GM19035 (cell line): Measurements from ENCODE around the gene ZBTB34.
A peak's percentile ranks its signal among the peaks of the same experiment; 100 is the strongest.

ENCODE experiments used
- ATAC-seq: cut with Tn5 transposase; IDR thresholded peaks from one replicate; pipeline ENCODE4 v1.9.1; 2021; ENCODE audit not compliant: unreplicated experiment

ZBTB34 gene

GRCh38 chr9:126842977-126843799, 17.3 kb upstream of the ZBTB34 start:
- no peak for ATAC-seq

DNA sequence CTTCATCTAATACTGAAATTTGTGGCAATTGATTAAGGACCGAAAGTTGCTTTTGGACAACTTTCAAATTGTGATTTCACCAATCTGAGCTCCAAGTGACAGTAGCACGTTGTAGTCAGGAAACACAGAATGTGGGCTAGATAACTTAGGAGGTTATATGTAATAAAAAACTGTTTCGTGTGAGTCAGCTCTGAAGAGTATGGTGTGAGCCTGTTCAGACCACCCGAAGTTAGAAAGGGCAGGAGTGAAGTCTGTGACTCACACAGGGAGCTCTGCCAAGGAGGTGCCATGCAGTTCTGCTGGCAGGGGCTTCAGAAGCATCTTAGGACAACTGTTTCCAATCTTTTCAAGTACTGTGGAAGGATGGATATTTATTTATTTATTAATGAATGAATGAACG, 16.4 kb upstream of the ZBTB34 start:
- ATAC-seq = no peak

DNA sequence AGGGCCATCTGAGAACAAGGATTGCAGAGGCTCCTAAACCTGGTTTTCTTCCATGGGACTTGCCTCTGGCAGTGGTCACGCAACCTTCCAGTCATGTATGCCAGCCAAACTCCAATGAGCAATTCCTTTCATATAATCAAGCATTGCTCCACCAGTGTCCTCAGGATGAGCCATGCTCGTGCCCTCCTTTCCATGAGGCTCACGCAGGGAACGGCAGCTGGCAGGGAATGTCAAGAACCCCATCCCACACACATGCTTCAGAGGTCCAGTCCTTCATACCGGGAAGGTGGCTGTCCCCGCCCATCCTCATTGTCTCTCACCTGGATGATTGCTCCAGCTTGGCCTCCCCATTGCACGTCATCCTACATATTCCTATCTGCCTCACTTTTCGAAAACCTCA, 13.4 kb upstream of the ZBTB34 start:
- no peak for ATAC-seq

GRCh38 chr9:126849591-126850225, 10.7 kb upstream of the ZBTB34 start:
- no peak for ATAC-seq

DNA sequence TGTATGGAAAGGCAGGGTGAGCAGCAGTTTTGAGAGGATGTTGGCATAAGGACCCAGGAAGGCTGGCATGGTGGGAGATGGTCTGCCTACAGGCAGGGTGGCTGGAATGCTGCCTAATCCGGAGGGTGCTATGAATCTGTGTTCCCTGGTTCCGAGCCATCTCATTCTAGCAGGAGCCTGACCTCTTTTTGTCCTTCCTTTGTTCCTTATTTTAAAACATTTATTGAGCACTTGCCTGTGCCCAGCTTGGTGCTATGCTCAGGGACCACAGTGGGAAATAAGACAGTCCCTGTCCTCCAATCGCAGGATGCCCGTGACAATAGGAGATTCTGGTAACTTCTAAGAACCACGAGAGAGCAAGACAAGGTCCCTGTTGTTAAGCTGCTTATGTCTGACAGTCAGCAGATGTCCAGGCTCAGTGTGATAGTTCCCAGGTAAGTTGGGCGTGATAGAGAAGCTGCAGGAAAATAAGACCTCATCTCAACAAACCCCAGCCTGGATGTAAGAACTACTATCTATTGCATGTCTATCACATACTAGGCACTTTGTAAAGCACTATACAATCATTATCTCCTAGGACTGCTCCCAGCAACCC, 9.1 kb upstream of the ZBTB34 start:
- no peak for ATAC-seq

DNA sequence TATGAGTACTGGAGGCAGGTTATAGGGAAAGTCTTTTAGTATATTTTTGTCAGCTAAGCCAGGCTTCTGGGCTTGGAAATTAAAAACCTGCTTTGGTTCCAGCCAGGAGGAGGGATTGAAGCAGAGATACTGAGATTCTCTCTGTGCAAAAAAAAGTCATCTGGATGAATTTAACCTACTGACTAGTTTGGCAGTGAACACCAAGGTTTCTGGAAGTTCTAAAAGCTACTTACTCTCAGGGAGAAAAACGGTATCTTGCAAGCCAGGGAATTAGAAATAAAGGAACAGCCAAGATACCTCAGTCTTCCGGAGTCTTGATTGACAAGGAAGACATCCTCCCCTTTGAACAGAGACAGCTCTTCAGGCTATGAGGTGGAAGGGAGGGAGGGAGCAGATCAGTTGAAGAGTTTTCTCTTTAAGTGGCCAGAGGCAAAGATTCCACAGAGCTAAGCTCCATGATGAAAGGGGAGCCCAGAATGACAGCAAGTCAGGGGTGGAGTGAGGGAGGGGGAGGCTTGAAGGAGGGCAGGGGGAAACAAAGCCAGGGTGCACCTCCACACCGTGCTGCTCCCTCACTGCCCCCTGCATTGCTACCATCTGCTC, 8.3 kb upstream of the ZBTB34 start:
- no peak for ATAC-seq

DNA sequence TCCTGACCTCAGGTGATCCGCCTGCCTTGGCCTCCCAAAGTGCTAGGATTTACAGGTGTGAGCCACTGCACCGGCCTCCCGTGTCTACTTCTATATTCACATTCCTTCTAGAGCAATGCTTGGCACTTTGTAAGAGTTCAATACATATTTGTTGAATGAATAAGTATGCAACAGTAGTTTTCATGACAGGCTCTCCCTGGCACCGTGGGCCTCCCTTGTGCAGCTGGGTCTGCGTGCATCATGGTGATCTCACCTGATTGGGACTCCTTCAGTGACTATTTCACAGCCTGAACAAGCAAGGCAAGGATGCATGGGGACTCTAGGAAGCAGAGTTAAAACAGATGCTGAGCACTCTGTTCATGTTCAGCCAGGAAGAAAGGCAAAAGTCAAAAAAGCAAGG, 6.8 kb upstream of the ZBTB34 start:
- ATAC-seq = no peak

GRCh38 chr9:126854734-126855133, 5.7 kb upstream of the ZBTB34 start:
- ATAC-seq = no peak

DNA sequence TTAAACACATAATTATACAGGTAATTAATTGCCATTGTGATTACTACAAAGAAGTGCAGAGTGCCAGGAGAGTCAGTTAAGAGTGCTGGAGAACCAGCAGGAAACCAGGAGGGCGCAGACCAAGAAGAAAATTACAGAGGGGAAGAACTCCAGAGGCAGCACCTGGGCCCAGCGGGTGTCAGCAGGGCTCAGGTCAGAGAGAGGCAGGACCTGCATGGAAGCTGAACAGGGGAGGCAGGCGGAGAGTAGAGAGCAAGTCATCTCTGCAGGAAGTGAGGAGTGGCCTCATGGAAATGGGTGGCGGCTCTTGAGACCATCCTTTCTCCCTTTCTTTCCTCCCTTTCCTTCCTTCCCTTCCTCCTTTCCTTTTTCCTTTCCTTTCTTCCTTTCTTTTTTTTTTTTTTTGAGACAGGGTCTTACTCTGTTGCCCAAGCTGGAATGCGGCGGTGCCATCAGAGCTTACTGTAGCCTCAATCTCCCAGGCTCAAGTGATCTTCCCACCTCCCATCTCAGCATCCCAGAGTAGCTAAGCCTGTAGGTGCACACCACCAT, 4.0 kb upstream of the ZBTB34 start:
- no peak for ATAC-seq

DNA sequence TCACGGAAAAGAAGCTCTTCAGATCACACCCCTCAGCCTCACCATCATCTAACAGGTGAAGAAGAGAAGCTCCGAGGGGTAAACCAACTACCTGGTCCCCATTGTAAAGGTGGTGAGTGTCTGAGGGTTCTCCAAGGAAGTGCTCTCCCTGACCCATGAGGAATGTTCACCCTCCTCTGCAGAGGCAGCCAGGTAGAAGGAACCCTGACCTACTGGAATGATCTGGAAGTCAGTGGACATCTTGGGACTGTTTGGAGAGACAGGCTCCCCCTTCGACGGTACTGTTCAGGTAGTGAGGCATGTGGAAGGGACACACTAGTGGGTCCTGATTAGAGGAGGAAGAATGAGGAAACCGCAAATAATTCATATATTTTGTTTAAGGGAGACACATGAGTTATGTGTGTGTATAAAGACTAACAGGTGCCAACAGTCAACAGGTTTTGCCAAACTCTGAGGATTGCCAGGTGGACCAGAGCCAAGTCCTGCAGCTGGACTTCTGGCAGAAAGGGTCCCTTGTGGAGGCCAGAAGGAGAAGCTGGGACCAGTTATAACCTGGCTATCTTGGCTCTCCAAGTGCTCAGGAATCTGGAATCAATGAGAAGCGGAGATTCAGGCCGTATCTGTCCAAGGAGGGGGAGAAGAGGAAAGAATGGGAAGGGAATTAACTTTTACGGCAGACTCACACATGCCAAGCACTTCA, 3.0 kb upstream of the ZBTB34 start:
- ATAC-seq = no peak

DNA sequence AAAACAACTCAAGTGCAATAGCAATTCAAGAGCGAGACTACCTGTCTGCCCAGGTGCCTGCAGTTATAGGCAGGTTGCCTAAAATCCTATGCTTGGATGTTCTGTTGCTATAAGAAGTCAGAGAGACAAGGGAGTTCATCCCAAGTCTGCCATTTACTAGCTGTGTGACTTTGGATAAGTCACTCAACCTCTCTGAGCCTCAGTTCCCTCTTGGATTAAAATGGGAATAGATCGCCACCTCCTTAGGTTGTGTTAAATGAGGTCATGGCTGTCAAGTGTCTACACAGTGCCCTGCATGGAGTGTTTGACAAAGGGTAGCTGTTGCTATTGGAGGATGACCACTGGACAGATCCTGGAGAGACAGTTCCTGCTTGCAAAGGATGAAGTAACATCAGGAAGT, 1.3 kb upstream of the ZBTB34 start:
- no peak for ATAC-seq

GRCh38 chr9:126860757-126861466, 473 bp downstream of the ZBTB34 start:
- peak; percentile 33 for ATAC-seq

- no peak for ATAC-seq
These were observed 1.3 kb downstream of the ZBTB34 start for GRCh38 chr9:126861707-126862103.

GRCh38 chr9:126862104-126862761, 1.8 kb downstream of the ZBTB34 start:
- ATAC-seq = no peak

DNA sequence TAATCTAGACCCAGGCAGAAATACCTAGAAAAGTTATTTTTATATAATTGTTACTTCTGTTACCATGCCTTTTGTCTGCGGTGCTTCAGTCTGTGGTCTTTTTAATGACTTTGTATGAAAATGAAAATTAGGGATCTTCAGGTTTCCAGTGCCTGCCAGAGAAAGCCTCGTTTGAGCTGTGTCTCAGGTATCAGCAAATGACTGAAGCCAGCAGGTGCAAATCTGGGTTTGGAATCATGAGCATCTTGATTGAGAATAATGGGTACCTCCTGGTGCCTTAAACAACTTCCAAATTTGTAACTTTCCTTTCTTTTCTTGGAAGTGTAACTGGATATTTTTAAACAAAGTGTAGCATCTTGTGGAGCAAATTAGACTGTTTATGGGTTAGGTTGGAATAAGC, 4.3 kb downstream of the ZBTB34 start:
- ATAC-seq = no peak

- no peak for ATAC-seq
These were observed 8.9 kb downstream of the ZBTB34 start for GRCh38 chr9:126869368-126869767.

GRCh38 chr9:126872516-126872915, 12.1 kb downstream of the ZBTB34 start:
- no peak for ATAC-seq

DNA sequence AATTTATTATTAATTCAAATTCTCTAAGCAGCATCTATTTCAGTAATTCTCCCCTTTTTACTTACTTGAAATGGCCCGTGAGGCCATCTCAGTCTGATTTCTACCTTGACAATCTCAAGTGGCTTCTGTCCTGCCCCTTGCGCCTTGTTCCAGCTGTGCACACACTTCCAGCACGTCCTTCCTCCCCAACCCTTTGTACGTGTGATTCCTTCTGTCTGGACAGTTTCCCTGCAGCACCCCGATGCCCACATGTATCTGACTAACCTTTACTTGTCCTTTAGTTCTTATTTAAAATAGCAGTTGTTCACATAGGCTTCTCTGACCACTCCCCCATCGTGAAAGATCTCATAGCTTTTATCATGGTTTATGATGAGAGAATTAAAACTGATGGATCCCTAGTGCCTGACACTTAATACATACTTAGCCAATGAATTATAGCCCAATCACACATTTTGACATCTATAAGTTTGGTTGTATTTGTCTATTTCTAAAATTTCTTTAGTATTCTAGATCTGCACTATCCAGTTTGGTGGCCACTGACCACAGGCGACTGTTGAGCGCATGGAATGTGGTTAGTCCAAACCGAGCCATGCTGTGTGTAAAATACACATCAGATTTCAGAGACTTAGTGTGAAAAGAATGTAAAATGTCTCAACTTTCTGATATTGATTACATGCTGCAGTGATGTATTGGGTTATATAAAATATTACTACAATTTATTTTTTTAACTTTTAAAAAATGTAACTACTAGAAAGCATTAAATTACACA, 14.3 kb downstream of the ZBTB34 start:
- no peak for ATAC-seq
